Esophagus squamous epithelium (tissue), 4 donors: ENCODE measurements around the gene UBE2J1.

Experiments
- POLR2A ChIP-seq, 4 donors: fragments of 450-650 bp; IDR thresholded peaks; one replicate each; pipeline ENCODE4 v1.6.1; 2017; ENCODE audit warnings: antibody characterized with exemption in 4 of 4, mild to moderate bottlenecking in 4 of 4, moderate library complexity in 3 of 4
- TF ChIP-seq, protein P1 (sequence below), 6 experiments: fragments of 450-650 bp in 4 of 6; fragments of 200-600 bp in 2 of 6; sonication (generic) in 2 of 6; IDR thresholded peaks; one replicate each; pipeline ENCODE4 v1.5.1; 2016 to 2019; ENCODE audit warnings: antibody characterized with exemption in 6 of 6, mild to moderate bottlenecking in 4 of 6, moderate library complexity in 4 of 6

DNA sequence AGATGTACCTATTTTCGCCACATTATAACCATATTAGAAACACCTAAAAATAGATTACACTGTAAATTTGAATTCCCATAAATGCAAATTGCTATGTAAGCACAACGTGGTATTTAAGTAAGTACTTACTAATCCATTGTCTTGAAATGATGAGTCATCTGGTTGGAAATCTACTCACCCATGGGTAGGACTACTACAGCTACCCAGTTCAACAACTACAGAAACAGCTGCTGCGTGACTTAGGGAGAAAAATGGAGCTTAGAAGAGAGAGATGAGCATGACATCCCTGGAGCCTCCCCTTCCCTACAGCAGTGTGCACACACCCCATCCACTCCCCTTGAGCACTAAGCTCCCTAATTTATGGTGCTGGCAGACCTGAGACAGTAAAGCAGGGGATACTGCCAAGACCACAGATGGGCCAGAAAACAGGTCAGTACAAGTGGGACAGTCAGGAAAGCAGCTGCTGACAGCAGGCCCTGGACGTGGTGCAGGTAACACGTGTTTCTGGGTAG lies 32.7 kb upstream of the UBE2J1 start:
- TF ChIP-seq POLR2A (IDR thresholded peaks at IDR 0.05), result no peak
- TF ChIP-seq, protein P1, sequence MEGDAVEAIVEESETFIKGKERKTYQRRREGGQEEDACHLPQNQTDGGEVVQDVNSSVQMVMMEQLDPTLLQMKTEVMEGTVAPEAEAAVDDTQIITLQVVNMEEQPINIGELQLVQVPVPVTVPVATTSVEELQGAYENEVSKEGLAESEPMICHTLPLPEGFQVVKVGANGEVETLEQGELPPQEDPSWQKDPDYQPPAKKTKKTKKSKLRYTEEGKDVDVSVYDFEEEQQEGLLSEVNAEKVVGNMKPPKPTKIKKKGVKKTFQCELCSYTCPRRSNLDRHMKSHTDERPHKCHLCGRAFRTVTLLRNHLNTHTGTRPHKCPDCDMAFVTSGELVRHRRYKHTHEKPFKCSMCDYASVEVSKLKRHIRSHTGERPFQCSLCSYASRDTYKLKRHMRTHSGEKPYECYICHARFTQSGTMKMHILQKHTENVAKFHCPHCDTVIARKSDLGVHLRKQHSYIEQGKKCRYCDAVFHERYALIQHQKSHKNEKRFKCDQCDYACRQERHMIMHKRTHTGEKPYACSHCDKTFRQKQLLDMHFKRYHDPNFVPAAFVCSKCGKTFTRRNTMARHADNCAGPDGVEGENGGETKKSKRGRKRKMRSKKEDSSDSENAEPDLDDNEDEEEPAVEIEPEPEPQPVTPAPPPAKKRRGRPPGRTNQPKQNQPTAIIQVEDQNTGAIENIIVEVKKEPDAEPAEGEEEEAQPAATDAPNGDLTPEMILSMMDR (IDR thresholded peaks at IDR 0.05), result no peak
